GM12873 (cell line): Measurements from ENCODE around the gene CASP12.

Source experiments
- TF ChIP-seq, protein P1 (sequence below): IDR thresholded peaks from 2 replicates; pipeline ENCODE4 v1.5.1; 2012; ENCODE audit warnings: low read depth, mild to moderate bottlenecking, moderate library complexity, low read length, control low read depth; ENCODE audit not compliant: insufficient read depth; ENCODE audit errors: missing control alignments

The CASP12 gene

DNA sequence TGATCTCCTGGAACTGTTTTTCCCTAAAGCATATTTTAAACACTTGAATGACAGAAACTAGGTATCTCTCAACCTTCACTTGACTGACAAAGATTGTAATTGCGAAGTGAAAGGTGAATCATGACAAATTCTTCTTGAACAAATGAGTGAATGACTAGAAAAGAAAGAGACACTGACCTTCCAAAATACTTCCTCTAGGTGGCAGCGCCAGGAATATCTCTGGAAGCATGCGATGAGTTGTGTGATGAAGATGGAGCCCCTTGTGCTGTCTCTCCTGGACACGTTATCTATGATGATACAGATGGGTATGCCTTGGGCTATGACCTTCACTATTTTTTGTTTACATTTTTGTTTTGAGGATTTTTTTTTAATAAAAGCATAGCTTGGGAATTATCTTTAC is 7.0 kb upstream of the CASP12 start:
- TF ChIP-seq, protein P1, sequence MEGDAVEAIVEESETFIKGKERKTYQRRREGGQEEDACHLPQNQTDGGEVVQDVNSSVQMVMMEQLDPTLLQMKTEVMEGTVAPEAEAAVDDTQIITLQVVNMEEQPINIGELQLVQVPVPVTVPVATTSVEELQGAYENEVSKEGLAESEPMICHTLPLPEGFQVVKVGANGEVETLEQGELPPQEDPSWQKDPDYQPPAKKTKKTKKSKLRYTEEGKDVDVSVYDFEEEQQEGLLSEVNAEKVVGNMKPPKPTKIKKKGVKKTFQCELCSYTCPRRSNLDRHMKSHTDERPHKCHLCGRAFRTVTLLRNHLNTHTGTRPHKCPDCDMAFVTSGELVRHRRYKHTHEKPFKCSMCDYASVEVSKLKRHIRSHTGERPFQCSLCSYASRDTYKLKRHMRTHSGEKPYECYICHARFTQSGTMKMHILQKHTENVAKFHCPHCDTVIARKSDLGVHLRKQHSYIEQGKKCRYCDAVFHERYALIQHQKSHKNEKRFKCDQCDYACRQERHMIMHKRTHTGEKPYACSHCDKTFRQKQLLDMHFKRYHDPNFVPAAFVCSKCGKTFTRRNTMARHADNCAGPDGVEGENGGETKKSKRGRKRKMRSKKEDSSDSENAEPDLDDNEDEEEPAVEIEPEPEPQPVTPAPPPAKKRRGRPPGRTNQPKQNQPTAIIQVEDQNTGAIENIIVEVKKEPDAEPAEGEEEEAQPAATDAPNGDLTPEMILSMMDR: peak; percentile 9

DNA sequence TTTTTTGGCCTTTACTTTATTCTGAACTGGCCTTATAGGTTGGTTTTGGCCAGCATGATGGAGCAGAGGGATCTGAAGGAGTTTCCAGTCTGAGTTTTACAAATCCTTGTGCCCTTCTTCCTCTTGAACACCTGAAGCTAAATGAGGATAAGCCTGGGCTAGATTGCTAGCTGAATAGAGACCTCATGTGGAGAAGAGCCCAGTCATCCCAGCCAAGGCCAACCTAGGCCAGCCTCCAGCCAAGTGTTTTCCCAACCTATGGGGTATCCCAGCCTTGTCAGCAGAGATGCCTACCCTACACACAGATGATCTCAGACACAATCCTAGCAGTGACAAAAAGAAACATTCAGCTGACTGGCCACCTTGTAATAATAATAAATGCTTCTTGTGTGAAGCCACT is 966 bp upstream of the CASP12 start:
- TF ChIP-seq, protein P1: no peak

DNA sequence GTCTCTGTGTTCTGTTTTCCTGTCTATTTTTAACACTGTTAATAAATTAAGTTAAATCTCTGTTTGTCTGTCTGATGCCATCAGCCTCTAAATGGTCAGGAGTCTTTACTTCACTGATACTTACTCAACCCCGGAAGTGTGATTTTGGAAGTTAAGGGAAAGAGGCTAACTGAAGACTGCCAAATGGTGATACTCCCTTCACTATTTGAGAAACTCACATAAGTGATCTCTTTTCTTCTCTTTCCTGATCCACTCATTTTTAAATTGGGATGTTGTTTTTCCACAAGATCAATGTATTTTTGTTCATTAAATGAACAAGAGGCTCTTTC is 389 bp upstream of the CASP12 start:
- TF ChIP-seq, protein P1: no peak

DNA sequence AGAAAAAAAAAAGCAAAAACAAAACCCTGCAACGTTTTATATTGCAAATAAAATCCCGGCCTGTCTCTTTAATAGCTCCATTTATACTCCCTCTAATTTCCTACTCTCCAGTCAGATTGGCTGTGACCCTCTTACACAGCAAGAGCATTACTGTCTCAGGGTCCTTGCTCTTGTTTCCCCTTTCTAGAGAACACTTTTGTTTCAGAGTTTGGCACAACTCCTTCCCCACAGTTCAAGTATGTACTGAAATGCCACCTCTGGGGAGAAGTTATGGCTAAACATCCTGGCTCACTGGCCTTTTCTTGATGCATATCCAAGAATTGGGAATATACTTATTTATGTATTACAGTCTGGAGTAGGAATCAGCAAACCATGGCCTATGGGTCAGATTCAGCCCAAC is 2.6 kb downstream of the CASP12 start:
- TF ChIP-seq, protein P1: no peak

DNA sequence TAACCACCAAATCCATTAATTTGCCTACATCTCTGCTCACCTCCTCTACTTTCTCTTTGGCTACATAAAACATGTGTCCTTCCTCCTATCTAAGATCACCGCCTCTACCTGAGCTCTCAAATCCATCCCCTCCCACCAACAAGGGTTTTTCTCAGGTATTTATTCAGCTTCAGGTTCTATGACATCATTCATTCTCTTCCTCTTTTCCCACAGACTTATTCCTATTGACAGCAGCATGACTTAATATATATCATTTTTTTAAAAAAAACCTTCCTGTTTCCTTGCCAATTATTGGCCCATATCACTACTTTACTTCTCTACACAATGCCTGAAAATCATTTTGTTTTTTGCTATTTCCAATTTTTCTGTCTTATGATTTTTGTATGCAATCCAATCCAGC is 4.4 kb downstream of the CASP12 start:
- TF ChIP-seq, protein P1: no peak

DNA sequence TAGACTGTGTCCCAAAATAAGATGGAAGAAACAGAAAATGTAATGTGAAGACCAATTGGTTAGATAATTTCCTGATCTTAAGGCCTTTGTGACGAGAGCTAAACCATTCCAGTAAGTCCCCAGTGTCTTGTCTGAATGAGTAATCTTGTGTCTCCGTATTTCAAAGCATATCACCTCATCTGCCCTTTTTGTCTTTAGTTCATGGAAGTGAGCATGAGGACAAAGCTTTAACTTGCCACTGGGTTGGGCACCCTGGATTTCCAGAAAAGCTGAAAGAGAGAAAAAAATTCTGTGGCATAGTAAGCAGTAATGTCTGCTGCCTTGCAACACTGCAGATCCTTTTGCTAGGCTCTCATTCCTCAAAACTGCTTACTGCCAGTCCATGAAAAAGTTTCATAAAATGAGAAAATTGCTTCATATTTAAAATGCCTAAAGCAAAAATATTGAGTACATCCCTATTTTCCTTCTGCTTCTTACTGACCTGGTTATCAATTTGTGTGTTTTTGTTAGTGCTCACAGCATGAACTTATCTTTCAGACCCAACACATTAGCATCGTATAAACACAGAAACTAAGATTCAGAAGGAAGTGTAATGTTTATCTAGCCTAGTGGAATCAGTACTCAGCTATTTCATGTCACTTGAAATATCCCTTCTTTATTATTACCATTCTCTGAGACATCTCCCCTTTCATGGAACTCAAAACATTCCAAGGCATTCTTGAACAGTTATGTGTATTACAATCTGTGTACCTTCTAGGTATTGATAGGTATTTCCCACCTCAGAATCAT is 5.3 kb downstream of the CASP12 start:
- TF ChIP-seq, protein P1: no peak

DNA sequence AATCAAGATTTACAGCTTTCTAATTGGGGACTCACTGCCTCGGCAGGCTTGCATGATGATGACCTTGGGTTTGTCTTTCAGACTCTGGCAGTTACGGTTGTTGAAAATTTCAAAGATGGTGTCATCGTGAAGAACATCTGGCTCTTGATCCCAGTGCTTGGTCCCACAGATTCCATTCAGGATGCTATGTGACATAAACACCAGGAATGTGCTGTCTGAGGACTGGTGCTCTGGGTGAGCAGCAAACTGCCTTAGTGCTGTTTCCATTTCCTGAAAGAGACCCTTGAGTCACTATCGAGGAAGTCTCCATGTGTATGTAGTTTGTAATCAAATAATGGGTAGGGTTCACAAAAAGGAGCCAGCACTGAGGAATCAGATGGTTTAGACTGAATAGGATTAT is 7.1 kb downstream of the CASP12 start:
- TF ChIP-seq, protein P1: no peak
